NCI-H748 (cell line): ENCODE results near the gene NUP93.
A peak's percentile ranks its signal among the peaks of the same experiment; 100 is the strongest.

Source experiments
- DNase-seq: peaks from one replicate; lab custom pipeline; 2025; ENCODE audit not compliant: unreplicated experiment; lab: John Stamatoyannopoulos, UW

Gene NUP93

DNA sequence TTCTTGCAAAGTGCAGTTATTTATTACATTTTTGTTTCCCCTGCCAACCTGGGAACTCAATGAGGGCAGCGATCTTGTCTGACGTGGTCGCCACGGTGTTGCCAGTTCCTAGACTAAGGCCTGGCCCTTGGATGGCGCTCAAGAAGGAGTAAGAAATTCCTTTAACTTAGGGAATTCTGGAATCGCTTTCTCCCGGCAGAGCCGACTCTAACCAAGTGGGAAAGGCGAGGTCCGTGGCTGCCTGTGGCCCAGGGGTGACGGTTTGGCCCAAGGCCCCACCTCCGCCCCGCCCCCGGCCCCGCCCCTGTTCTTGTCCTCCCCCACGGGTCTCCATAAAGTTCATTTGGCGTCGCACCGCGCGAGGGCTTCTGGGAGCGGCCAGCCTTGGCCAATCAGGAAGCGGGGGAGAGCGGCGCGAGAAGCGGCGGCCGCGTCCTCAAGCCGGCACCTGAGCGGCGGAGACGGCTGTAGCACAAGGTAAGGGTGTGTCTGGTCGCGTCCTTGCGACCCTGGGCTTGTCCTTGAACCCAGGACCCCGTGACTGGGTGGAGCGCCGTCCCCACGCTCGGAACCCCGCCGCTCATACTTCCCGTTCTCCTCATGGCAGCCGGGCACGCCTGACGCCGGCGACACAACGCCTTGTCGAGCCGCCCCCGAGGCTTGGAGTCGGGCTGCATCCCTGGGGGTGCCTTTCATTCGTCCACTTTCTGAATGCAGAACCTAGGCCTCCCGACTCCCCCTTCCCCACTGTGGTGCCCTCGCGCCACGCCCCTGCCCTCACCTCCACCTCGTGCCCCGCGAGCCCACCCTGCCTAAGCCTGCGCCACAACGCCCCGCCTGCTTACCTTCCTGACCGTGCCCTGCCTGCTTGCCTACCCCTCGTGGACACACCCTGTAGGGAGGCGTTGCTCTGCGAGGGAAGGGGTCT is at the start of gene NUP93:
NUP93 (plus strand) TSS at position 395 of the 928 bp plus-strand sequence. CDS start 18,119 bp downstream, outside the sequence.
- DNase-seq = peak; percentile 90

DNA sequence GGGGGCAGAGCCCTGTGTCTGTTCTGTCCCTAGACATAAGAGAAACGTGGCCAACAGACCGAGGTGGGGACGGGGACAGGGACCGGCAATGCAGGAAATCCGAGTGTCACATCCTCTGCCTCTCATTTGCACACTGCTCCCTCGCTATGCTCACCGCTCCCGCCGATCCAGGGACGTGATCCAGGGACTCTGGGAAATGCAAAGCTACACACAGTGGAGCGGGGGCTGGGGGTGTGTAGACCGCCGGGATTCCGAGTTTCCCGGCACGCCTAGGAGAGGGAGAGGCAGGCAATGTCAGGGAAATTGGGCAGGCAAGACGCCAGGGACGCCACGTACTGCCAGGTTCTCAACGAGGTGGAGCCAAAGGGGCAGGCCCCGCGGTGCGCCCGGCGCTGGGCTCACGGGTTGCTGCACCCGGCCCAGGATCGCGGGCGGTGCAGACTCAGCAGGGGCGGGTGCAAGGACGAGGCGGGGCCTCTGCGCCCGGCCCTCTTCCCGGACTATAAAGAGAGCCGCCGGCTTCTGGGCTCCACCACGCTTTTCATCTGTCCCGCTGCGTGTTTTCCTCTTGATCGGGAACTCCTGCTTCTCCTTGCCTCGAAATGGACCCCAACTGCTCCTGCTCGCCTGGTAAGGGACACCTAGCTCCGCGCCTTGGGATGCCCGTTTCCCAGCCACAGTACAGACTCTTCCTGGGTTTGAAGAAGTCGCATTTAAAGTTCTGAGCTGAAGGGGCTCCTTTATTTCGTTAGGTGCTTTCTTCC is 47.8 kb upstream of the NUP93 start, which contains the start of gene MT1X:
MT1X (plus strand) TSS at position 532 of the 764 bp plus-strand sequence; CDS start at position 603, 71 bp downstream.
- DNase-seq = peak; percentile 83

GRCh38 chr16:56682703-56683397 is 47.1 kb upstream of the NUP93 start:
- DNase-seq = no peak

DNA sequence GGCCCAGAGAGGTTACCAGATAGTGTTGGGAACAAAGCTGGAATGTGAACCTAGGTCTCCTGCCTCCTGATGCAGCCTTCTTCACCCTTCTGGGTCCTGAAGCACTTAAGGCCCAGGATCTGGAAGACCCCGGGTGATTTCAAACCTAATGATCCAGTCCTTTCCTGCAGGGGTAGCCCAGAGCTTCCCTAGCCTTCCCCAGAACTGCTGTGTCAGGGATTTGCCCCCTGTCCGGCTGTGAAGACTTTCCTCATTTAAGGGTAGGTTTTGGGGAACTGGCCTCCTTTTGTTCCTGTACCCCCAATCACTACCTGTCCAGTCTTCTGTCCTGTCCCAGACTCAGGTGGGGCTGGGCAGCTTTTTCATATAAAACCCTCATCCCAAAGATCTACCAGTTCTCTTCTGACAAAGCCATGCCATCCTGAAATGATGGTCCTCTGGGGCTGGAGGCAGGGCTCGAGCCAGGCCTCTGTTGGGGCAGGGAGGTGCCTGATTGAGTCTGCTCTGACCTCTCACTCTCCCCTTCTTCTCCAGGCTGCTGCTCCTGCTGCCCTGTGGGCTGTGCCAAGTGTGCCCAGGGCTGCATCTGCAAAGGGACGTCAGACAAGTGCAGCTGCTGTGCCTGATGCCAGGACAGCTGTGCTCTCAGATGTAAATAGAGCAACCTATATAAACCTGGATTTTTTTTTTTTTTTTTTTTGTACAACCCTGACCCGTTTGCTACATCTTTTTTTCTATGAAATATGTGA is 46.3 kb upstream of the NUP93 start:
- DNase-seq = no peak

- no peak for DNase-seq
Observed at GRCh38 chr16:56684256-56684925, 45.5 kb upstream of the NUP93 start.

DNA sequence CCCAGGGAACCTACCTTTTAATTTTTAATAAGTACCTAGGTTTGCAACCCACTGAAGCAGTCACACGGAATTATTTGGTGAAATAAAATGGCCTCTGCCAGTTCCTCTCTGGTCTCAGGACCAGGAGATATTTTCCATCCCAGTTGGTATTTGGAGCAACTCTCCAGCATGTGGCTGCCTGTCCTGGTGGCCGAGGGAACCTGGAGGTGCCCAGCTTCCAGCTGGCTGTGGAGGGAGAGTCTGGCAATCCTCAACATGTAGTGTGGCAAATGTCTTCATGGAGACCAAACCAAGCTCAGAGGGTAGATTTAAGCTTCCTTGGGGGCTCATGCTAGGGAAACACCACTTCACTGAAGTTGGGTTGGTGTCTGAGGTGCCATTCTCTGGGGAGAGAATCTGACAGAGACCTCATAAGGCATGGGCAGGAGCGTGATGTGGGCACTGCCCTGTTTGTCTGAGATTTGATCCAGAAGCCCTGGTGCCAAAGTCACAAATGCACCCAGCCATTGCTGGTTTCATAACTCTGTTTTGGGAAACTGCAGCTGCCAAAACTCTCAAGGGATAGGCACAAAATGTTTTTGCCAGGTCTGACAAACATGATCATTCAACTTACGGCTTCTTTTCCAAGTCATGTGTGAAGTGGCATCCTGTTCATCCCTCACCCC is 44.9 kb upstream of the NUP93 start:
- DNase-seq = no peak

GRCh38 chr16:56686758-56687157 is 43.2 kb upstream of the NUP93 start:
- no peak for DNase-seq

- no peak for DNase-seq
Observed at GRCh38 chr16:56688762-56689161, 41.2 kb upstream of the NUP93 start.

GRCh38 chr16:56689171-56689570 is 40.8 kb upstream of the NUP93 start:
- no peak for DNase-seq

DNA sequence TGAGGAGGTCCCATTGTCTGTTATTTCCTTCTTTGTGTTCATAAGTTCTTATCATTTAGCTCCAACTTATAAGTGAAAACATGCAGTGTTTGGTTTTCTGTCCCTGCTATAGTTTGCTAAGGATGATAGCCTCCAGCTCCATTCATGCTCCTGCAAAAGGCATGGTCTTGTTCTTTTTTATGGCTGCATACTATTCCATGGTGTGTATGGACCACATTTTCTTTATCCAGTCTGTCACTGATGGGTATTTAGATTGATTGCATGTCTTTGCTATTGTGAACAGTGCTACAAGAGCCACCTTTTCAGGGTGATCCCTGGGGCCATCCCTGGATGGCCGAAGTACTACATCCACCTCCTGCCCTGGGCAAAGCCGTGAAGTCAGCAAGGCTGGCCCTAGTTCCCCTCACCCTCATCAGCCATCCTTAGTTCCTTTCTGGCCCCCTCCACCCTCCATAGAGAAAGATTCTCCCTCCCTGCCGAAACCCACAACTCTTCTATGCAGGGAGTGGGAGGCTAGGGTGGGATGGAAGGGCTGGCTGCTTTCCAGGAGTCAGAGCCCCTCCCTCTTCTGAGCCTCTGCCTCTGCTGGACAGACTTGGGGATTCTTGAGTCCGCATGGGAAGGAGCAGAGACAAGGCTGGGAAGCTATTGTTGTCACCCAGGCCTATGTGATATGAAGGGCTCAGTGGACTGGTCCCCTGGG is 39.4 kb upstream of the NUP93 start:
- no peak for DNase-seq

- no peak for DNase-seq
Observed at GRCh38 chr16:56691885-56692284, 38.0 kb upstream of the NUP93 start.

DNA sequence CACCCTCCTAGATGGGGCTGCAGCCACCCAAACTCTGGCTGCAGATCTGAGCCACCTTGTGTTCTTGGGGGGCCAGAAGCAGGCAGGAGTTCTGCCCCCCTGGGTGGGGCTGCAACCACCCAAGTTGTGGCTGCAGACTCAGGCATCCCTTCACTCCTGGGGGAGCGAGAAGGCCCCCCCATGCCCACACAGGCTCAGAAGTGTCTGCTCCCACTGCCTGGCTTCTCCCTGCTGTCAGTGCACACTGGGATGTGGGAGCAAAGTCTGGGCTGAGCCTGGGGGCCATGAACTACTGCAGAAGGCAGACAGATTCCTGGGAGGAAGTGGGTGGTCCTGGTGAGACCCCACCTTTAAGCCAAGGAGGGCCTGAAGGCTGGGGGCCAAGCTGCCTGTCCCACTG is 34.7 kb upstream of the NUP93 start:
- DNase-seq = no peak

GRCh38 chr16:56697456-56698155 is 32.3 kb upstream of the NUP93 start:
- no peak for DNase-seq

DNA sequence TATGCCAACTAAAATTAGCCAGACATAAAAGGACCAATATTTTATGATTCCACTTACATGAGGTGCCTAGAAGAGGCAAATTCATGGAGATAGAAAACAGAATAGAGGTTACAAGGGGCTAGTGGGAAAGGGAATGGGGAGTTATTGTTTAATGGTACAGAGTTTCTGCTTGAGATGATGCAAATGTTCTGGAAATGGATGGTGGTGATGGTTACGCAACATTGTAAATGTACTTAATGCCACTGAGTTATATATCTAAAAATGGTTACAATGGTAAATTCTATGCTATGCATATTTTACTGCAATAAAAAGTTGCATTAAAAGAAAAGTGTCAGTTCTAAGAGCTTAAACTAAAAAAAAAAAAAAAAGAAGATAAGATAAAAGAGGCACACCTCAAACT is 29.7 kb upstream of the NUP93 start:
- no peak for DNase-seq

GRCh38 chr16:56700631-56701030 is 29.3 kb upstream of the NUP93 start:
- no peak for DNase-seq

GRCh38 chr16:56701534-56701933 is 28.4 kb upstream of the NUP93 start:
- no peak for DNase-seq

DNA sequence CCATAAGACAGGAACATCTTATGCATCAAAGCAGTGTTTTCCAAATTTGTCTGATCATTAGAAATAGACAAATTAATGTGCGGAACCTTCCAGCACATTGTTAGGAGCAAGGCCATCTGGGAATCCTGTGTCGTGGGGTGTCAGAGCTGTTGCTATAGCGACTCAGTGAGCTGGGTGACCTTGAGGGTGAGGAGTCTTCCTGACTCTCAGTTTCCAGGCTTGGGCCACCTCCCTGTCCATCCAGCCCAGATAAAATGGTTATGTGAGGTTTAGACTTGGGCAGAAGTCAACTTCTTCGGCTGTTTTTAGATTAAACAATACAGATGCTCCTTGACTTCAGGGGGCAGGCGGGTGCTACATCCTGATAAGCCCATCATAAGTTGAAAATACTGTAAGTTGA is 27.1 kb upstream of the NUP93 start:
- no peak for DNase-seq
